HG03442 (cell line): ENCODE data around the gene SERGEF.

Experiments
- ATAC-seq: cut with Tn5 transposase; IDR thresholded peaks from one replicate; pipeline ENCODE4 v1.9.1; 2021; ENCODE audit warnings: mild to moderate bottlenecking, moderate library complexity; ENCODE audit not compliant: unreplicated experiment

SERGEF gene

GRCh38 chr11:17740649-17741235, 272.1 kb downstream of the SERGEF start:
- no peak for ATAC-seq

- ATAC-seq, result no peak
These were observed 272.9 kb downstream of the SERGEF start for GRCh38 chr11:17739945-17740338.

DNA sequence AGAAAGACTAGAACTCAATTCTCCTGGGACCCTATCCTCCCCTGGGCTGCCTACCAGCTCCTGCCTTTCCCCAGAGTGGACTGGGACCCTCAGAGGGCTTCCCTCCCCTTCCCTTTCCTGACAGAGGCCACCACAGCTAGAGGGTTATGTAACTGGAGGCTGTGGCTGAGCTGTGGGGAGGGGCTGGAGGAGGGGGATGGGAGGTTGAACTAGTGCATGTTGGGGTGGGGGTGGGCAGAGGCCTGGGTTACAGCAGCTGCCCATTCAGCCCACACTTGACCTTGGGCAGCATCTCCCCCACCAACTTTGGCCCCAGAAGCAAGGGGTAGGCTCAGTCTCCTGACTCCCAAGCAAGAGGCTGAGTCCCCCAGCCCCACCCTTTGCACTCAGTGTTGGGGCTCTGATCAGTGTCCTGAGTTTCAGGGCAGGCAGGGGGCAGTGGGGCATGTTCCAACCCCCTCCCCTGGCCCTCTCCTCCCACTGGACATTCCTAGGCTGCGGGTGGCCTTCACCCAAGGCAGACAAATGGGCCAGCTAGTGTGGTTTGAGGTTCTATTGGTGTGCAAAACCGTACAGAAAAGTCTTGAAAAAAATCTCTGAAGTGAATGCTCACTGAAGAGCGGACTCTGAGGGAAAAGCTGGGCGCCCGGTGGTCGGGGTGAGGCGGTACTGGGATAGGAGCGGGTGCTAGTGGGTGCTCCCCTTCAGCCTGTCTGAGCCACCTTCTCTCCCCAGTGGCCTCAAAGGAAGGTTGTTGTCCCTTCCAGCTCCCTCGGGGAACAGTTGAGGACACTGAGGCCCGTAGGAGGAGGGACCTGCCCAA, 274.5 kb downstream of the SERGEF start:
- no peak for ATAC-seq
